Hepatocyte (in vitro differentiated cells): ENCODE results near the gene MT3.

ENCODE experiments used
- CTCF ChIP-seq: fragments of 200-600 bp; sonication (generic); IDR thresholded peaks from 2 replicates; pipeline ENCODE4 v1.5.1; 2016; ENCODE audit warnings: antibody characterized with exemption, mild to moderate bottlenecking; ENCODE audit not compliant: poor library complexity
- EZH2 ChIP-seq: fragments of 200-600 bp; sonication (generic); IDR thresholded peaks from 2 replicates; pipeline ENCODE4 v1.6.1; 2016; ENCODE audit warnings: antibody characterized with exemption, mild to moderate bottlenecking, borderline replicate concordance

GRCh38 chr16:56549744-56550385 lies 39.5 kb upstream of the MT3 start:
- TF ChIP-seq CTCF: no peak
- no peak for TF ChIP-seq EZH2
